ENCODE results near the gene ADAMTS2. TPM values are rescaled to one million over a fixed set of nuclear protein-coding genes. Genes with fewer than 3 reads are reported as not detected.
A peak's percentile ranks its signal among the peaks of the same experiment; 100 is the strongest.
"Not testable (repeated sequence)": the region's sequence is repeated elsewhere in the genome, so short reads cannot be mapped to it uniquely, and the experiment has no call there.

Gene ADAMTS2
- total RNA-seq, 1 donor from 2014 or later, result 25.3 TPM

DNA sequence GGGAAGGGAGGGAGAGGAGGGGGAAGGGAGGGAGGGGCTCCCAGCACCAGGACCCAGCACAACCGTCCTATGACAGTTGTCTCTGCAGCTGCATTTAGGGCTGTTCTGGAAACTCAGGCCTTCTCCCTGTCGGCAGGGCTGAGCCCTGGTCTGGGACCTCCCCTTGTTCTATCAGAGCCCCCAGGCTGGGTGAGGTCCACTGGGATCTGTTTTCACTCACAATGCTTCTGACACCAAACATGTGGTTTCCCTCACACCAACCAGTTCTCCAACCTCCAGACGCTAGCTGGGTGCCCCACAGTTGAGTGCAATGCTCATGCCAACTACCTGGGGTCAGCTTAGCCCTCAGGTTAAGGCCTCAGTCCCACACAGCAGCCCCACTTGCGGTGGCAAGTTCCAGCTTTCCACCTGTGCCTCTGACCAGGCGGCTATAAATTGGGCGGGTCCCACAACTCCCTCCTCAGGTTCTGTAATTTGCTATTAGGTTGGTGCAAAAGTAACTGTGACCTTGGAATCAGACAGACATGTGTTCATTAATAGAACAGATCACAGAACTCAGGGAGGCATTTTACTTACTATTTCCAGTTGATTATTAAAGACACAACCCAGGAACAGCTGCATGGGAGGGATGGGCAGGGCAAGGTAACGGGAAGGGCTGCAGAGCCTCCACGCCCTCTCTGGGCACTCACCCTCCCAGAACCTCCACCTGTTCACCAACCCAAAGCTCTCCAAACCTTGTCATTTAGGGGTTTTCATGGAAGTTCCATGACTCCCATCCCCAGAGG is 13.5 kb downstream of the ADAMTS2 start:
- no peak for DNase-seq (ENCODE audit: low spot score)
- no peak for ATAC-seq
- intact Hi-C loops (cut with DNase I), result no loop called here

DNA sequence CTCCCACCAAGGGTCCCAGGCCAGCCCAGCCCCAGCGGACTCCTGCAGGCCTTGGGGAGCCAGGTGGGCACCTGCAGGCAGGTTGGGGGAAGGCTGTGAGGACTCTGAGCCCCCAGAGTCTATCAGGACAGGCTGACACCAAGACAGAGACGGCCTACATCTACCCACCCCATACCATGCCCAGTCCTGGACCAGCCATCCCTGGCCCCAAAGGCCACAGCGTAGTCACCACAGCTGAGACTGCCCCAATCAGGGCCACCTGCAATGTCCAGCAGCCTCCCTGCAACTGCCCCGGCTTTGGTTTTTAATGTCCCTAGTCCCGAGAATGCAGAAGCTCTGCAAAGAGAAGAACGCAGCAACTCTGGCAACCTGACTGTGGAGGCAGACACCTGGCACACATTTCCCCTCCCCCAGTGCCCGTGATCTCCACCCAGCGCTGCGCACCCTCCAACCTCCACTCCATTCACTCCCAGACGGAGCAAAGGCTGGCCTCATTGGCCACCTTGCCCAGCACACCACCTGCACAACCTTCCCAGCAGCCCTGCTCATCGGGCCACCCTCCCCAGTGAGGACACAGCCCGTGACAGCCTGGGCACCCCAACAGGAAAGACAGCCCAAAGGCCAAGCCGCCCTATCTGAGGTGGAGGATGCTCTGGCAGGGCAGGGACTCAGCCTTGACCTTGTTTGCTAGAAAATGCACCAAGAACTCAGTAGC is 14.9 kb downstream of the ADAMTS2 start:
- DNase-seq (ENCODE audit: low spot score), result no peak
- ATAC-seq, result no peak
- intact Hi-C loops (cut with DNase I), result no loop called here

DNA sequence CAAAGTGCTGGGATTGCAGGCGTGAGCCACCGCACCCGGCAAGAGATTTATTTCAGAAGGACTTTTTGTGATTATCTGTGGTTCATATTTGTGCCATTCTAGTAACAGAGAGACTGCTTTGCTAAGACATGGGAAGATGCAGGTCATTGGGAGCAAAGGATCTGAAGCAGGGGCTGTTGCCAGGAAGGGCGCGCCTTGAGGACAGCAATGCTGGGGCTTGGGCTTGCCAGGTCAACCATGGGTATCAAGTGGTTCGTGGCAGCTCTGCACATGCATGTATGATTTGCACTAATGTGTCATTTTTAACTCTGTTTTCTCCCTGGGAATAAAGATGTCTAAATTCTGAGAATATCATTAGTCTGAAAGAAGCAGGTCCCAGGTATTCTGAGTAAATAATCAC is 17.0 kb downstream of the ADAMTS2 start:
- peak; percentile 43 for DNase-seq (ENCODE audit: low spot score)
- no peak for ATAC-seq
- intact Hi-C loops (cut with DNase I), result no loop called here

DNA sequence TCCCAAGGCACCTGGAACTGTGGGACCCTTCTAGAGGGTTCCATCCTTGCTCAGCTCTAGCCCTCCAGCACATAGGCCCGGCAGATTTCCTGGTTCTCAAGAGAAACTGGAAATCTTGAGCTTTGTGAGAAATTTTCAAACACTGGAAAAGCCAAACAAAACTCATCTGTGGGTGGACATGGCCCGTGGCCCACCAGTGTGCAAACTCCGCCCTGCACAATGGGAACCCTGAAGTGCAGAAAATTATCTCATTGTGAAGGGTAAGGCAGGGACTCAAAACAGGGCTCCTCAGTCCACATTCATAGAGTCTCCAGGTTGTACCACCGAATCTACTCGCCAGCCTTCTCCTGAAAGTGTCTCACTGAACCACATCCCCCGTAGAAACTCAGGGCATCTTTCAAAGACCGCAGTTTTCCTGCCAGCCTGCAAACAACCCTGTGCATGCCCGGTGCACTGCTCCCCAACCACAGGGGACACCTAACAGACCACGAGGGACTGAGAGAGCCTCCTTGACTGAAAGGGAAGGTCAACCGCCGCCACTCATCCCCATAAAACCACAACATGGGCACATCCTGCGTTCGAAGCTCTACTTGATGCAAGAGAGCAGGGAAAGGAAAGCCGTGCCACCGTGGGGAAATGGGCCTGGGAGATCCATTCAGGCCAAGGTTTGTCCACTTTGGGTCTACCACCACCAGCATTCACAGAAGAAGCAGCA is 18.1 kb downstream of the ADAMTS2 start:
- no peak for ATAC-seq

DNA sequence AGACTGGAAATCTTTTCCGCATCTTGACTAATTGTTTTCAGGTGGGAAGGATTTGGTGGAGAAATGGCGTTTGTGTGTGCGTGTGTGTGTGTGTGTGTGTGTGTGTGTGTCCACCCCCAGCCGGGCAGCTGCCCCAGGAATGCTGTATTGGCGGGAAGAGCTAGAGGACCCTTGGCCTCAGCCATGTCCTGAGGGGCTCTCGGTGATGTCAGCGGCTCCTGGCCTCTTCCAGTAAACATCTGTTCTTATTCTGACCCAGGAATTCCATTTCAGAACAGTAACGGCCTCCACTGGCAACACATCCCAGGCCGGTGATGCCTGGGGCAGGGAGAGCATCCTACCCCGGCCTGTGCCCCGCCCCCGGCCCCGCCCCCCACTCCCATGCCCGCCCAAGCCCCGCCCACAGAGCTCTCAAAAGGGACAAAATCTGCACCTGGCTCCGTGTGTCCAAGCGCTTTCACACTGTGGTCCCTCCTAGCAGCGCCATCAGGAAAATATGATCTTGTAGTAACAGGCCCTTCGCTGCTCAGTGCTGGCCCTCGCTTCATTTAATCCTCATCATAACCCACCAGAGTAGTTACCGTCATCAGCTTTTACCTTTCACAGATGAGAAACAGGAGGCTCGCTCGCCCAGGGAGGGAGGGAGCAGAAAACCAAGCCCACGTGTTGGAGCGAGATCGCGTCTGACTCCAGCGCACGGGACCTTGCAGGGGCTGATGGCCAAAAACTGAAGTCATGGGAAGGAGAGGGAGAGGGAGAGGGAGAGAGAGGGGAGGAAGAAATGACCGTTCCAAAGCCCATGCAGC is 18.9 kb downstream of the ADAMTS2 start:
- ATAC-seq (peak; percentile 97), DNase-seq (ENCODE audit: low spot score) (peak; percentile 89)
- intact Hi-C loops (cut with DNase I), result no loop called here

More for the DNA sequence above, 18.1 kb downstream of the ADAMTS2 start:
- peak; percentile 55 for DNase-seq (ENCODE audit: low spot score)
- intact Hi-C loops (cut with DNase I), result no loop called here

DNA sequence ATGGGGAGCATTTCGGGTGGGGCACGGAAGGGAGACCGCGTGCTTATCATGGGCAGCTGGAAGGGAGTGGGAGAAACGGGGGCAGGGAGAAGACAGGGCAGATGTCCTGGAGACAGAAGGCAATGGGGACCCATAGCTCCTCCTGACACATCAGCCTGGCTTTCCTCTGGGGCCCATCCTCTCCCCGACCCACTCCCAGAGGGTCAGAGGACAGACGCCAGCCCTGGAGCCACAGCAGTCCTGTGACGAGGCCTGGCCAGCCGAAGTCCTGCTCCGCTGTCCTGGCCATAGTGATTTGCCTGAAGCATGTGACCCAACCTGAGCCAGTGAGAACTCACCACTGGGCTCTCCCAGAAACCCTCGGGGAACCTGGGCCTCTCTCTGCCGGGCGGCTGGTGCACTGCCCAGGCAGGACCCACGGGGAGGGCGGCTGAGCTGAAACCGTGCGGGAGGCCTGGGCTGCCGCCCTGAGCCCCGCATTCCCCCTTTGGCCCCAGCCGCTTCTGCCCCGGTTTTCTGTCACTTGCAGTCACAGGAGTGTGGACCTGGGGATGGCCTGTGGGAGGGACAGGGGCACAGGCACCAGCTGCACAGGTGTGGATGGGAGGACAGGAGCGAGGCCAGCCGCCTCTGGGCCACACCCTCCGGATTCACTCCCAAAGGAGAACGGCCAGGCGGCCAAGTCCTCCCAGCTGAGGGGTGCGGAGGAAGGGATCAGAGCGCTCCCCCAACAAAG is 19.8 kb downstream of the ADAMTS2 start:
- intact Hi-C loops (cut with DNase I), result no loop called here
- DNase-seq (ENCODE audit: low spot score) (no peak), ATAC-seq (peak; percentile 7)

DNA sequence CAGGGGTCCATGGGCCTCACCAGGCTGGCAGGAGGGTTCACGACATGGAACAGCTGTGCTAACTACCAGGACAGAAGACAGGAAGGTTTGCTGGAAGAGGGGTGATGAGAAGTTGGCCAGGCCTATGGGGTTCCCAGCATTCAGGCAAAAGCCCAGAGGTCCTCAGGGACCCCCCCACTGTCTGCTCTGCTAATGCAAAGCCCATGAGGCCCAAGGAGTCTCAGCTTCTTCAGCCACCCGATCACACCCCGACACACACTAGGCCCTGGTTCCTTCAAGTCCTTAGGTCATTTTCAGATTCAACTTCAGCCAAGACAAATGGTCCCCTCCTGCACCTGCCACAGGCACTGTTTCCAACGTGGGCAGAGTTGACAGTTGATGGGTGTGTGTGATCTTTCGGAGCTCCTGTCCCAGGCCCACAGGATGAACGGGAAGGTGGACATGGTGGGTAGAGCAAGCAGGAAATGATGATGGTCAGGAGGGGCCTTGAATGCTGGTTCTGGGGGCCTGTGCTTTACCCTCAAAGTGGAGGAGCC is 20.4 kb downstream of the ADAMTS2 start:
- intact Hi-C loops (cut with DNase I), result no loop called here
- ATAC-seq (no peak), DNase-seq (ENCODE audit: low spot score) (peak; percentile 33)

DNA sequence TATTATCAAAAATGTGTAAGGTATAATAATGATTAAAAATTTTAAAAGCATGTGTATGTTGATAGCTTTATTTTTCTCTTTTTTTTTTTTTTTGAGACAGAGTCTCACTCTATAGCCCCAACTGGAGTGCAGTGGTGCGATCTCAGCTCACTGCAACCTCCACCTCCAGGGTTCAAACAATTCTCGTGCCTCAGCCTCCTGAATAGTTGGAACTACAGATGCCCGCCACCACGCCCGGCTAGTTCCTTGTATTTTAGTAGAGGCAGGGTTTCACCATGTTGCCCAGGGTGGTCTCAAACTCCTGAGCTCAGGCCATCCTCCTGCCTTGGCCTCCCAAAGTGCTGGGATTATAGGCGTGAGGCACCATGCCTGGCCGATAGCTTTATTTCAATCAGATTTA is 20.9 kb downstream of the ADAMTS2 start:
- ATAC-seq; intact Hi-C loops (cut with DNase I); DNase-seq (ENCODE audit: low spot score): not testable (repeated sequence)

DNA sequence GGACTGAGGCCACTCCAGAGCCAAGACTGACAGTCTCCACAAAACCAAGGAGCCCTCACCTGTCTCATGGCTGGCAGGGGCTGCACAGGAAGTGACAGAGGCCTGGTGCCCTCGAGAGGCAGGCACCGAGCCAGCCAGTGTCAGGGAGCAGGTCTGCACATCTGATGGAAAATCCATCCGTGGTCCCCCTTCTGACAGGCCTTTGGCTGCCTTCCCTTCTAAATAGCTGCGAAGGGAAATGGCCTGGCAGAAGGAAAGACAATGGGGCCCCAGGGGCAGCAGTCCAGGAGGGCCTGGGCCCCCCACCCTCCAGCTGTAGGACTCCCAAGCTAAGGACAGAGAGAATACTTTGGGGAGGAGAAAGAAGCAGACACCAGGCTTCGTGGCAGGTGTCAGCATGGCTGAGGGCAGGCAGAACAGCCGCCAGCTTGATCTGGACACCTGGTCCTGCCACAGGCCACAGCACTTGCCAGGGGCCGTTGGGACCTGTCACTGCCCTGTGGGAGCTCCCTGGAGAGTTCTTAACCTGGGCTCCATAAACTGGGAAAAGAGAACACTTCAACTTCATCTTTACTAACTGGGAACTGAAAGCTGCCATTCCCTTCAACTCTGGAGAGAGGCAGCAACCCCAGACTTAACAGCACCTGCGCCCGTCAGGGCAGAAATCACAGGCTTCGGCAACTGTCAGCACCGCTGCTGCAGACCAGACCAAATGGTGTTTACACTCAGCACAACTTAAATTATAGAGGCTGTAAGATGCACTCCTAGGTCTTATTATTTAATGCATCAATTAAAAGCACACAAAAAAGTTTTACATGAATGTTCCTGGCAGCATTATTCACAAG is 22.0 kb downstream of the ADAMTS2 start:
- DNase-seq (ENCODE audit: low spot score) (peak; percentile 41), ATAC-seq (no peak)
- intact Hi-C loops (cut with DNase I), result no loop called here

DNA sequence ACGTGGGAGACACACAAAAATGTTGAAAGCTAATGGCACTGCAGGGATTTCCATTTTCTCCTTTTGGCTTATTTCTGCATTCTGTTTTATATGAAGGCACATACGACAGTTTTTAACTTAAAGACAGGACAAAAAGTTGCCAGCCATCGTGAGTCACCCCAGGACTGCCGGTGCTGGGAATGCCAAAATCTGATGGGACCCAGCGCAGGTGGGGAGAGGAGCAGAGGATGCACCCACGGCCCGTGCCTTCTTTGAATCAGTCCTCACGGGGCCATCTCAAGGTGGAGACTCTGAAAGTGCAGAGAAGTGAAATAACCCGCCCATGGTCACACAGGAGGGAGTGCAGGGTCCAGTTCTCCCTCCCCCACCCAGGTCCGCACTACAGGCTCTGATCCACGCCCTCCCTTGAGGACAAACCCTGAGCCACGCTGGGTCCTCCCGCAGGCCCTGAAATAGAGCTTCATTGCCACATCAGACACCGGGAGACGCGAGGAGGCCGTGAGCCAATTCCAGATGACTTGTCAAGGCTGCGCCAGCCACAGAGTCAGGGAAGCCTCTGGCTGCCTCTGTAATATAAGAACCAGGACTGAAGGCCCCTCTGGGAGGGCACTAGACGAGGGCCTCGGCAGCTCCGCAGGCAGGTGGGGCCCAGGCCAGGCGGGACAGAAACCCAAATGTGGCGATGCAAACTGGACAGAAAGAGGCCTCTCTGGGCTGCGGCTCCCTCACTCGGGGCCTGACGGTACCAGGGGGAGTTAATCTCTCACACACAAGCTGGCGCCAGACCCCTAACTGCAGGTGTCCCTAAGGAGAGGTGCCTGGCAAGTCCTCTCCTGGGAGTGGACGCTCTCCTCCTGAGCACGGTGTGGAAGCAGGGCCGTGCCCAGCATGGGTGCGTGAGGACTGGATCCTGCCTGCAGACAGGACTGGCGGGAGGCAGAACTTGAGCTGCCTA is 22.9 kb downstream of the ADAMTS2 start:
- intact Hi-C loops (cut with DNase I), result no loop called here
- DNase-seq (ENCODE audit: low spot score), result peak; percentile 56

DNA sequence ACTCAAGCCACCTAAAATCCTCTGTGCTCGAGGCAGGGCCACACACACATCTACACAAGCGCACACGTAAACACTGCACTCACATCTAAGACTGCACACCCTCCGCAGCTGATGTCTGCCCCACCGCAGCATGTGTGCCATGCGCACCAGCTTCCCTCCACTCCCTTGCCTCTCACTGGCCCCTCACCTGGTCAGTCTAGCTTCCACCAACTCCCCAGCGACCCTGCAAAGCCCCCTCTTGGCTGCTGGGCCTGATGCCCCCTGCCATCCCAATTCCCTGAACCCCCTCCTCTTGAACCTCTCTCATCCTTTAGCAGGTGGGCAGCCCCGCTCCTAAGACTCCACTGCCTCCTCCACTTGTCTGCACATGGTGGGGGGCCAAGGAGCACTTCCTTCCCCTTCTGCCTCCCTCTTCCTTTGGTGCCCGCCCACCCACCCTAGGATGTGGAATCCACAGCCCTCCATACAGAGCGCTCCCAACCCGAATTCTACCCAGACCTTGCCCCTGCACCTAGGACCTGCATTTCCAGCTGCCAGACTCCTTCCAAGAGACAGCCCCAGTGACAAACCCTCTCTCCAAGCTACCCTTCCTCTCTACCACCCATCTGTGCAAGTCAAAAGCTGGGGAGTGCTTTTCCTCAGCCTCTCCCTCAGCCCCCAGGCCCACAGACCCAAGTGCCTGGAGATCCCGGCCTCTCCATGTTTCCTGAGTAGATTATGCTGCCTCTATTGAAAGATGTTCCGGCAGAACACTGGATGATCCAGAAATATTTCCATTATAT is 23.9 kb downstream of the ADAMTS2 start:
- ATAC-seq, result no peak
- intact Hi-C loops (cut with DNase I), result no loop called here

More for the DNA sequence above, 22.9 kb downstream of the ADAMTS2 start:
- ATAC-seq, result no peak

DNA sequence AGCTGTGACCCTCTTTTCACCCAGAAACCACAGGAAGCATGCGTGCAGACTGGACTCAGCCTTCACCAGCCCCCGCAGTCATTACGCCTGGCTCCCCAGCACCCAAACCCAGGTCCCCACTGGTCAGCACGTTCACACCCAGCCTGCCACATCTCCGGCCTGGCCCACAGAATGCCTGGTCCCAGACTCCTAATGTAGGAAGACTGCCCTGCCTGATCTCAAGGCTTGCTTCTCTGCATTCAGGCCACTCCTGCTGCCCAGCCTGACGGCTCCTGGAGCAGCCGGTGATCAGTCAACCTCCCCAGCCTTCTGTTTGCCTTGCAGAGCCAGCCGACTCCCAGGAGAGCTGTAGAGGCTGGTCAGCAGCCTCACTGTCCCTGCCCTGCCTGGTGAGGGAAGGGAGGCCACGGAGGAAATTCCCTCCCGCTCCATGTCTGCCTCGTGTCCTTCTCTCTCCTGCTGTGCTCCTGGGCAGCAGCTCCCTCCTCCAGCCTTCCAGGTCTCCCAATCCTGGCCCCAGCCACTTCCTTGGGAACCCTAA is 25.4 kb downstream of the ADAMTS2 start:
- ATAC-seq (peak; percentile 47), DNase-seq (ENCODE audit: low spot score) (peak; percentile 54)
- intact Hi-C loops (cut with DNase I), result no loop called here

More for the DNA sequence above, 23.9 kb downstream of the ADAMTS2 start:
- DNase-seq (ENCODE audit: low spot score), result peak; percentile 48

DNA sequence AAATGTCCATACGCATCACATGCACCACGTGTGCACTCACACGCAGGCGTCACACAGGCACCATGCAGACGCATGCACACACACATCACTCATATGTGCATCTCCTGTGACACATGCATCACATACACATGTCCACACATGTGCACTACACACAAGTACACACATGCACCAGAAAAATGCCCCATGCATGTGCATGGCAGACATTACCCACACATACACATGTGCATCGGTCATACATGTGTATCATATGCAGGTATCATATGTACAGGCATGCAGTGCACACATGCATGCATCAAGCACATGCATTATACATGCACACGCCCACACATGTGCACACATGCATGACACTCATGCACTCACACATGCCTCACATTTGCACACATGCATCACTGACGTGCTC is 26.1 kb downstream of the ADAMTS2 start:
- ATAC-seq, result no peak
- intact Hi-C loops (cut with DNase I), result no loop called here
- DNase-seq (ENCODE audit: low spot score), result no peak

DNA sequence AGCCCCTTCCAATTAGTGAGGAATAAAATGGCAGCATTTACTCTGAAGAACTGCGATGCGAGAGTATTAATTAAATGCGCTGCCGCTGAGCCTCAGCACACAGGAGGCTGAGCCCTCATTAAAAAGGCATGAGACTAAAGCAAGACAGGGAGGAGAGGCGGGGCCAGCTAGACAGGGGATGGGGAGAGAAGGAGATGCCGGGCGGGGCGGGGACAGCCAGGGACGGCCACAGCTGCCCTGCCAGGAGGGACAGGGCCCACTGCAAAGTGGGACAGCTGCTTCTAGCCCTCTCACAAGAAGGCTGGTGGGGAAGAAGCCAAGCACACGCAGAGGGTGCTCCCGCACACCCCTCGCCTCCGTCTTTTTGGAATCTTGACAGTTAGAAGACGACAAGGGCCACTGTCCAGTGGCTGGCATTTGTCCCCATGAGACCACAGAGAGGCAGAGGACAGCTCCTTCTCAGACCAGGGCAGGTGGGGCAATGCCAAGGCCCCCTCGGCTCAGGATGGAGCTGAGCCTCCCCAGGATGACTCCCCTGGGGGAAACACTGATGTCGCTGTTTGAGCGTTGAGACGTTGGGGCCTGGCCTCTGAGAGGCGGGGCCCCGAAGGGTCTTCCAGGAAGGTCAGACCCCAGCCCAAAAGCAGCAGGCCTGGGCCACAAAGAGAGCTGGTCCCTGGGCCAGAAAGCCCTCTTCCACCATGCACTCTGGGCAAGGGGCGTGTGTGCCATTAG is 26.9 kb downstream of the ADAMTS2 start:
- no peak for ATAC-seq
- peak; percentile 59 for DNase-seq (ENCODE audit: low spot score)
- intact Hi-C loops (cut with DNase I), result no loop called here

All from sciatic nerve (tissue), 2 donors.